Keratinocyte (primary cell): Measurements from ENCODE around the gene TTC1. TPM values are rescaled to one million over a fixed set of nuclear protein-coding genes. Genes with fewer than 3 reads are reported as not detected.

Experiments
- DNase-seq: peaks from one replicate; pipeline ENCODE4 v3.0.0-alpha.2; 2011; ENCODE audit warnings: low read depth, missing footprints, low spot score
- FAIRE-seq: peaks from 2 replicates; lab custom pipeline; 2011; peaks lifted over from hg19 to GRCh38; lab: Jason Lieb, UNC
- H2AFZ ChIP-seq: 2 replicates; pipeline ENCODE4 v1.6.0; 2012; ENCODE audit warnings: low read length, control low read depth, inconsistent platforms; ENCODE audit not compliant: control insufficient read depth
- H3K27ac ChIP-seq: 2 replicates; pipeline ENCODE4 v1.5.1; 2011; ENCODE audit warnings: low read length; ENCODE audit not compliant: control insufficient read depth, insufficient read depth
- H3K27me3 ChIP-seq: 3 replicates; pipeline ENCODE4 v1.6.0; 2011; ENCODE audit warnings: low read length; ENCODE audit not compliant: control insufficient read depth, insufficient read depth; ENCODE audit errors: extremely low read depth
- H3K36me3 ChIP-seq, 2 experiments: 2 replicates in 1 of 2; 3 replicates in 1 of 2; pipeline ENCODE4 v1.5.1; 2011; ENCODE audit warnings: low read length in 2 of 2, mild to moderate bottlenecking in 1 of 2; ENCODE audit not compliant: control insufficient read depth in 2 of 2, insufficient read depth in 2 of 2; ENCODE audit errors: extremely low read depth in 1 of 2
- H3K4me1 ChIP-seq: 3 replicates; pipeline ENCODE4 v1.5.1; 2011; ENCODE audit warnings: low read length; ENCODE audit not compliant: control insufficient read depth, insufficient read depth; ENCODE audit errors: extremely low read depth
- H3K4me2 ChIP-seq: 3 replicates; pipeline ENCODE4 v1.6.0; 2011; ENCODE audit warnings: low read depth, low read length; ENCODE audit not compliant: control insufficient read depth, insufficient read depth; ENCODE audit errors: extremely low read depth
- H3K4me3 ChIP-seq, 3 experiments: fragments of 200-600 bp in 1 of 3; sonication (generic) in 1 of 3; 2 replicates in 2 of 3; 3 replicates in 1 of 3; pipeline ENCODE4 v1.5.1; 2011 to 2016; ENCODE audit warnings: low read length in 3 of 3, mild to moderate bottlenecking in 3 of 3, control low read depth in 2 of 3, inconsistent platforms in 1 of 3, low read depth in 1 of 3, mixed read lengths in 1 of 3, mixed run types in 1 of 3, moderate library complexity in 1 of 3; ENCODE audit not compliant: control insufficient read depth in 2 of 3, insufficient read depth in 2 of 3; ENCODE audit errors: extremely low read depth in 1 of 3
- H3K79me2 ChIP-seq: 2 replicates; pipeline ENCODE4 v1.6.0; 2012; ENCODE audit warnings: low read length; ENCODE audit not compliant: control insufficient read depth, insufficient read depth
- H3K9ac ChIP-seq: 3 replicates; pipeline ENCODE4 v1.6.0; 2011; ENCODE audit warnings: low read length; ENCODE audit not compliant: control insufficient read depth, insufficient read depth; ENCODE audit errors: extremely low read depth
- H3K9me1 ChIP-seq: 3 replicates; pipeline ENCODE4 v1.6.0; 2011; ENCODE audit warnings: low read length; ENCODE audit not compliant: control insufficient read depth, insufficient read depth; ENCODE audit errors: extremely low read depth
- H3K9me3 ChIP-seq: 2 replicates; pipeline ENCODE4 v1.5.1; 2012; ENCODE audit warnings: low read depth, low read length; ENCODE audit not compliant: control insufficient read depth
- H4K20me1 ChIP-seq: 3 replicates; pipeline ENCODE4 v1.6.0; 2011; ENCODE audit warnings: low read length; ENCODE audit not compliant: control insufficient read depth, insufficient read depth; ENCODE audit errors: extremely low read depth
- EZH2 ChIP-seq: IDR thresholded peaks from one replicate; pipeline ENCODE4 v1.6.1; 2012; ENCODE audit warnings: inconsistent platforms, mild to moderate bottlenecking, low read length, moderate library complexity
- dilution Hi-C: fragments of 300-500 bp; cut with MboI; formaldehyde crosslinking; loops from one replicate; pipeline ENCODE4 v1.7.0; 2020; ENCODE audit warnings: low sequenced_read_pairs; ENCODE audit not compliant: extremely low pct_ligation_motif_present
- polyA plus RNA-seq, 5 experiments: library from polyadenylated mRNA; depleted of rRNA in 3 of 5; stranded (reverse) in 3 of 5; stranded (forward) in 1 of 5; unstranded in 1 of 5; fragments of >200 nt; gene quantifications; 1 replicate in 1 of 5; 2 replicates in 3 of 5; 3 replicates in 1 of 5; pipeline versions ENCODE4 v1.2.1 to v1.2.3, GENCODE V29; 2011 to 2012; ENCODE audit warnings: missing spikeins in 2 of 5, low read depth in 1 of 5, low replicate concordance in 1 of 5
- TF ChIP-seq, protein P1 (sequence below), 3 experiments: IDR thresholded peaks in 1 of 3; conservative IDR thresholded peaks in 1 of 3; optimal IDR thresholded peaks in 1 of 3; 2 replicates in 2 of 3; 3 replicates in 1 of 3; pipeline versions ENCODE3 to v1.5.1; 2011; ENCODE audit warnings: low read length in 3 of 3, mild to moderate bottlenecking in 3 of 3, moderate library complexity in 2 of 3, control low read depth in 1 of 3, inconsistent platforms in 1 of 3; ENCODE audit not compliant: insufficient read depth in 2 of 3; ENCODE audit errors: extremely low read depth in 1 of 3

The TTC1 gene
- polyA plus RNA-seq, 1 donor (not counting 4 experiments of a cell fraction or from before 2014, with no cell fraction given), result 51.7 TPM

- H3K79me2 ChIP-seq, result no peaks in the 10 kb centered on the region
- TF ChIP-seq EZH2, result no peak
- TF ChIP-seq, protein P1, sequence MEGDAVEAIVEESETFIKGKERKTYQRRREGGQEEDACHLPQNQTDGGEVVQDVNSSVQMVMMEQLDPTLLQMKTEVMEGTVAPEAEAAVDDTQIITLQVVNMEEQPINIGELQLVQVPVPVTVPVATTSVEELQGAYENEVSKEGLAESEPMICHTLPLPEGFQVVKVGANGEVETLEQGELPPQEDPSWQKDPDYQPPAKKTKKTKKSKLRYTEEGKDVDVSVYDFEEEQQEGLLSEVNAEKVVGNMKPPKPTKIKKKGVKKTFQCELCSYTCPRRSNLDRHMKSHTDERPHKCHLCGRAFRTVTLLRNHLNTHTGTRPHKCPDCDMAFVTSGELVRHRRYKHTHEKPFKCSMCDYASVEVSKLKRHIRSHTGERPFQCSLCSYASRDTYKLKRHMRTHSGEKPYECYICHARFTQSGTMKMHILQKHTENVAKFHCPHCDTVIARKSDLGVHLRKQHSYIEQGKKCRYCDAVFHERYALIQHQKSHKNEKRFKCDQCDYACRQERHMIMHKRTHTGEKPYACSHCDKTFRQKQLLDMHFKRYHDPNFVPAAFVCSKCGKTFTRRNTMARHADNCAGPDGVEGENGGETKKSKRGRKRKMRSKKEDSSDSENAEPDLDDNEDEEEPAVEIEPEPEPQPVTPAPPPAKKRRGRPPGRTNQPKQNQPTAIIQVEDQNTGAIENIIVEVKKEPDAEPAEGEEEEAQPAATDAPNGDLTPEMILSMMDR (optimal IDR thresholded peaks at IDR 0.05 in 1 of 3, IDR thresholded peaks at IDR 0.05 in 1 of 3, conservative IDR thresholded peaks at IDR 0.05 in 1 of 3; ENCODE audit: extremely low read depth in 1 of 3, insufficient read depth in 2 of 3, low read length in 3 of 3), result no peak
- DNase-seq (no peak), FAIRE-seq (no peak)
- H3K27ac ChIP-seq, result no peak overlapping the region
- no peak overlapping the region for H3K4me2 ChIP-seq
- no peaks in the 10 kb centered on the region for H3K27me3 ChIP-seq
- H3K9me1 ChIP-seq, result no peaks in the 10 kb centered on the region
- no peak overlapping the region for H3K9ac ChIP-seq
- dilution Hi-C loops, result no loop called here
- no peaks in the 10 kb centered on the region for H4K20me1 ChIP-seq
- H3K4me1 ChIP-seq, result no peaks in the 10 kb centered on the region
- H3K36me3 ChIP-seq, result peaks cover 7 to 8% of the 10 kb centered on the region in 2 experiments
- no peak overlapping the region for H2AFZ ChIP-seq
- H3K4me3 ChIP-seq, result no peak overlapping the region
- no peaks in the 10 kb centered on the region for H3K9me3 ChIP-seq
Measured at GRCh38 chr5:160048131-160048530, 39.2 kb downstream of the TTC1 start.

DNA sequence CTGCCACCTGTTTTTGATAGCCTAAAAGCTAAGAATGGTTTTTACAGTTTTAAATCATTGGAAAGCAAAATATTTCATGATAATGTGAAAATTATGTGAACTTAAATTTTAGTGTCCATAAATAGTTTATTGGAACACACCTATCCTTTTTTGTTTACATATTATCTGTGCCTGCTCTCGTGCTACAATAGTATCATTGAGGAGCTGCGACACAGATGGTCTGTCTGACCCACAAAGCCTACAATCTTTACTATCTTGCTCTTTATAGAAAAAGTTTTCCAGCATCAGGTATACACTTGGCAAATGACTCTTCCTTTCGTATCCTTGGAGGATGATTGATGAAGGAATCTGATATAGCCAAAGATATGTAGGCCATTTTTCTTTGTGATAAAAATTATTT lies 40.2 kb downstream of the TTC1 start:
- Histone ChIP-seq H3K4me2 (no peak overlapping the region), H3K27me3 (no peaks in the 10 kb centered on the region), H2AFZ (no peak overlapping the region), H3K4me3 (no peak overlapping the region), H3K4me1 (no peaks in the 10 kb centered on the region), H3K36me3 (peaks cover 7% of the 10 kb centered on the region in 2 experiments), H3K9me3 (no peaks in the 10 kb centered on the region), H3K9ac (no peak overlapping the region), H3K9me1 (peaks cover 2% of the 10 kb centered on the region), H4K20me1 (no peaks in the 10 kb centered on the region), H3K27ac (no peak overlapping the region), H3K79me2 (no peaks in the 10 kb centered on the region)
- no peak for DNase-seq
- no peak for TF ChIP-seq EZH2
- TF ChIP-seq, protein P1 (optimal IDR thresholded peaks at IDR 0.05 in 1 of 3, IDR thresholded peaks at IDR 0.05 in 1 of 3, conservative IDR thresholded peaks at IDR 0.05 in 1 of 3; ENCODE audit: extremely low read depth in 1 of 3, insufficient read depth in 2 of 3, low read length in 3 of 3), result no peak
- dilution Hi-C loops, result no loop called here
- no peak for FAIRE-seq
